ENCODE results near the gene CNPY2. TPM values are rescaled to one million over a fixed set of nuclear protein-coding genes. Genes with fewer than 3 reads are reported as not detected.
"Not testable (repeated sequence)": the region's sequence is repeated elsewhere in the genome, so short reads cannot be mapped to it uniquely, and the experiment has no call there.

The CNPY2 gene
- total RNA-seq, 1 donor from 2014 or later: 122 TPM

DNA sequence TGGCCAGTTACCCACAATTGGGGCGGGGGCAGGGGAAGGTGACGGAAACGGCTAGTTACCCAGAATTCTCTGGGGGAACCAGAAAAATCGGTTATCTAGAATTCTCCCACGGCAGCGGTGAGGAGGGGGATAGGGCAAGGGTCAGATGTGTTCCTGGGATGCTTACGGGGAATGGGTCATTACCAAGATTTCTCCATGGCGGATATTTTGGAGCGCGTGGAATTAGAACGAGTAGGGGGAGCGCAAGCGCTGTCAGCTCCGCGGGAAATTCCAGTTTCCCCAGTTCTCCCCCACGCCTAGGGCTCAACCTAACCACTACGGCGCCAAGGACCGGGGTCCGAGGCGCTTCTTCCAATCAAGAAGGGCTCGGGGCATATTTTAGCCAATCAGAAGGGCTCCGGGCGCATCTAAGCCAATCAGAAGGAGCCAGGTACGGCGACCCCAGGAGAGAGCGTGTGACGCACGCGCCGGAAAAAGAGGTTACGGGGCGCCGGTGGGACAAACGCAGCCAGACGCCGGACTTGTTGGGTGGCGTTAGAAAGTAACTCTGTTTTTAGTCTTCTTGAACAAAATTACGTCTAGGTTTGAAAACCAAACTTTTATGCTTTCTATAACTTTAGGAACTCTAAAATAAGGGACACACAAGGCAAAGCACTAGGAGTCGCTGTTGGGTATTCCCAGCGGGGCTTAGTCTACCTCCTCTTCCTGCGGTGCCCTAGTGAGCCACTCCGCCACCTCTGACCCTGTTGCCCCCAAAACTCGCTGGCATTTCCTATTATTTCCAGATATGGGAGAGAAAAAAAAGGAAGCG lies 18.1 kb upstream of the CNPY2 start, which contains the start of gene PAN2:
PAN2 (minus strand) TSS at position 322 of the 811 bp plus-strand sequence. CDS start 906 bp downstream, outside the sequence.
- DNase-seq (ENCODE audit: low spot score): peak; percentile 98

DNA sequence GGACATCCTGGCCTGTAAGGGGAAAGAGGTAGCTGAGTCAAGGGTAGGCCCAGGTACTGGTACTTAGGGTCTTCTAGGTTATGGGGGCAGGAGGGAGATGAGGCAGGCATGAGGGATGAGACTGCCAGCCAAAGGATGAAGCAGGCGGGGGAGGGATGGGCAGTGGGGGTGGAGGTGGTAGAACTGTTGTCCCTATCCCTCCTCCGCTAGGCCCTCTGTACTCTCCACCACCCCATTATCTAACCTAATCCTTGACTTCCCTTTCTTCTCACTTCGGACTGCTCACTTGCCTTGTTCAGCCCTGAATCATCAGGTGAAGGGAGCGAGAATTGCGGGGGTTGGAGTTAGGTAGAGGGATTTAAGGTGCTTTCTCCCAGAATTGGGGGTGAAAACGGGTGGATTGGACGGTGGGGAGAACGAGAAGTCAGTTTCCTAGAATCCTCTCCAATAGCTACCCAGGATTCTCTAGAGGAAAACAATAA lies 17.4 kb upstream of the CNPY2 start:
- DNase-seq (ENCODE audit: low spot score): no peak

DNA sequence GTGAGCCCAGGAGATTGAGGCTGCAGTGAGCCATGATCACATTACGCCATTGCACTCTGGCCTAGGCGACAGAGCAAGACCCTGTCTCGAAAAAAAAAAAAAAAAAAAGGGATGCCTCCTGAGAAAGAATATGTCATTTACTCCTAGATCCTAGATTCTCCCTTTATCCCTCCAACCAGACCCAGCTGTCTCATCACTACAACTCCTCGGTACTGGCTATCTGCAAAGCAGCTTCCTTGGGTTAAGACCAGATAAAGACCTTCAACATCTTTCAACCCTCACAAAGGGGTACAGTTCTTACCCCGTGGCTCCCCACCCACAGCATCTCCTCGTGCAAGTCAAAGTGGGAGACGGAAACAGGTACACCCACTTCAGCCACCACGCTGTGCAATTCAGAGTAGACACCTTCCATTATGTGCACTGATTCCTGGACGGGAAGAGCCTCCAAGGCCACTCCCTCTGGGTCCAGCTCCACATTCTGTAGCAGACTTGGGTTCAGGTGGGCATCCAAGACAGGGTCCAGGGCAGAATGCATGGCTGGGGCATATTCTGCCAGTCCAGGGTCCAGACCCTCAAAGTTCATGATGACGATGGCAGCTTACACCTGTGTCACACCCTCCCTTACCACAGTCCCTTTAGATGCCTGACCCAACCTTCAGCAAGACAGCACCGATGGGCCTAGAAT lies 16.9 kb upstream of the CNPY2 start:
- DNase-seq (ENCODE audit: low spot score): no peak

DNA sequence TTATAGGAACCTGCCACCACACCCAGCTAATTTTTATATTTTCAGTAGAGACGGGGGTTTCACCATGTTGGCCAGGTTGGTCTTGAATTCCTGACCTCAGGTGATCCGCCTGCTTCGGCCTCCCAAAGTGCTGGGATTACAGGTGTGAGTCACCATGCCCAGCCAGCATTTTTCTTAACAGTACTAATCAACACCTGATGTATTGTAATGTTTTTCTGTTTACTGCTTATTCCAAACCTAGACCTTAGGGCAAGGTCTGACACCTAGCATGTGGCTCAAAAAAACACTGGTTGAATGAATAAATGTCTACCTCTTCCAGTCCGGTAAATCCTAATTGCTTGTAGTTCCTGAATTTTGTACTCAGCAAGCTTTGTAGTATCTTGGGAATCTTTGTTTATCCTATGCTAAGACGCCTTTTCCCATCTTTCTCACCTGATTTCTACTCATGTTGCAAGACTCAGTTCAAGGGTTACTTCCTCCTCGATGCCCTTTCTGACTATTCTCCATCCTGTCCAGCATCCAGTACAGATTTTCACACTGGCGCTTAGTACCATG lies 15.2 kb upstream of the CNPY2 start:
- no peak for DNase-seq (ENCODE audit: low spot score)

DNA sequence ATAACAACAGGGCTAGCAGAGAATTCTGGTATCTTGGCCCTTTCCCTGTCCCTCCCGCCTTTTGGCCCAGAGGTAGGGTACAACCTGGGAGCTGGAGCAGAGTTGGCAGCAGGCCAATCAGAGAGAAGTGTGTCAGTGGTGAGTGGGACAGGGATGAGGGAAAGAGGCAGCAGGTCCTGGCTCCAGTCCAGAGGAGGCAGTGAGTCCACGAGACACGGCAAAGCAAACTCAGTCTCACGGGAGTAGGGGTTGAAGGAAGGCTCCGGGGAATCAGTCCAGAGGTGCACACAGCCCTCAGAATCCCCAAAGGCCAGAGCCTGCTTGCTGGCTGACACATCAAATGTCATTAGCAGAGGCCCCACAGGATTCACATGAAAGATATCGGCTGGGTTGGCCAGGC lies 10.7 kb upstream of the CNPY2 start:
- no peak for DNase-seq (ENCODE audit: low spot score)

DNA sequence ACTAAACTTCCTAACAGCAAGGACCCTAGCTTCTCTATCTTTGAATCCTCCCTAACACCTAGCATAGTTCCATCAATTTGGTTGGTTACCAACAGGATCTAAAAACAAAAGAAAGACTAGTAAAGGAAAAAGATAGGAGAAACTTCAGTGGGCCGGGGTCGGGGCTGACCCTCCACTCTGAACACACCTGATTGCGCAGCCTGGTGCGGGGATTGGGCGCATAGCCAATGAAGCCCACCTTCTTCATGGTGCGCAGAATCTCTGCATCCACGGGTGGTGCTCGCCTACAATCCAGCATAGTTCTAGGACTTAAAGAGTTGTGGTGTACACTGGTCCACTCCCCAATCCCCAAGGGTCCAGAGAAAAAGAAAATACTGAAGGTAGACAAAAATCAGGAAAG lies 10.3 kb upstream of the CNPY2 start:
- DNase-seq (ENCODE audit: low spot score): no peak

DNA sequence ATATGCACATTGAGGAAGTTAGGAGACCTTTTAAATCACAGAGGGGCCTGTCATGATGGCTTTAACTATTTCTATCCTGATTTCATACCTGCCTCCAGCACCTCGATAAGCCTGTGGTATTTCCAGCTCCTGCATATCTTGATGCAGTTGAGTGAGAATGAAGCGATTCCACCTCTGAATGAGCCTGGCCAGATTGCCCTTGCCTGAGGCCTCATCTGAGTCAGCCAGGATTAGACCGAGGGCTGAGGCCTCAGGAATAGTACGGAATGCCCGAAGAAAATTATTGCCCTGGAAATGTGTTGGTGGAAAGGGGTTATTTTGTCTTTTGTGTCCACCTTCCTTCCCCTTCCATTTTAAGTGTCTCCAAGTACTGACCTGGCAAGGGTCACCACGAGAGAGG lies 8.4 kb upstream of the CNPY2 start:
- DNase-seq (ENCODE audit: low spot score): no peak

DNA sequence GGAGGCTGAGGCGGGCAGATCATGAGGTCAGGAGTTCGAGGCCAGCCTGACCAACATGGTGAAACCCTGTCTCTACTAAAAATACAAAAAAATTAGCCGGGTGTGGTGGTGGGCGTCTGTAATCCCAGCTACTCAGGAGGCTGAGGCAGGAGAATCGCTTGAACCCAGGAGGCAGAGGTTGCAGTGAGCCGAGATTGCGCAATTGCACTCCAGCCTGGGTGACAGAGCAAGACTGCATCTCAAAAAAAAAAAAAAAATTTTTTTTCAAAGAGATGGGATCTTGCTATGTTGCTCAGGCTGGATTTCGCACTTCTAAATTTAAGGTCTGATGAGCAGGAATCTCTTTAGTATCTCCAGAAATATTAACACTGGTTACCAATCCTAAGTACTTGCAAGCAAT lies 5.8 kb upstream of the CNPY2 start:
- DNase-seq (ENCODE audit: low spot score): not testable (repeated sequence)

DNA sequence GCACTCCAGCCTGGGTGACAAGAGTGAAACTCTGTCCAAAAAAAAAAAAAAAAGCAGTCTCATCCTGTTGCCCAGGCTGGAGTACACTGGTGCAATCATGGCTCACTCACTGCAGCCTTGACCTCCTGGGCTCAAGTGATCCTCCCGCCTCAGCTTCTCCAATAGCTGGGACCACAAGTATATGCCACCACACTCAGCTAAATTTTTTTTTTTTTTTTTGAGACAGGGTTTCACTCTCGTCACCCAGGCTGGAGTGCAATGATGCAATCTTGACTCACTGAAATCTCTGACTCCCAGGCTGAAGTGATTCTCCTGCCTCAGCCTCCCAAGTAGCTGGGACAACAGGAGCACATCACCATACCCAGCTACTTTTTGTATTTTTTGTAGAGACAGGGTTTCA lies 5.2 kb upstream of the CNPY2 start:
- DNase-seq (ENCODE audit: low spot score): no peak

DNA sequence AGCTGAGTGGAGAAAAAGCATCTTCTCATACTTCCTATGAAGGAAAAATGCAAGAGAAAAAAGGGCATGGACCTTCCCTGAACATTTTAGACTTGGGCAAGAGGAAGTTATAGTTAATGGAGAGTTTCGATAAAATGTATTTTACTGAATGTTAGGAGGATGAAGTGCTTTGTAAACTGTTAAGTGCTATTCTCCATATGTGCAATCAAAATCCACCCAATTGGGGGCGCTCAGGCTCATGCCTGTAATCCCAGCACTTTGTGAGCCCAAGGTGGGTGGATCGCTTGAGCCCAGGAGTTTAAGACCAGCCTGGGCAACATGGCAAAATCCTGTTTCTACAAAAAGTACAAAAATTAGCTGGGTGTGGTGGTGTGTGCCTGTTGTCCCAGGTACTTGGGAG lies 1.9 kb upstream of the CNPY2 start:
- no peak for DNase-seq (ENCODE audit: low spot score)

DNA sequence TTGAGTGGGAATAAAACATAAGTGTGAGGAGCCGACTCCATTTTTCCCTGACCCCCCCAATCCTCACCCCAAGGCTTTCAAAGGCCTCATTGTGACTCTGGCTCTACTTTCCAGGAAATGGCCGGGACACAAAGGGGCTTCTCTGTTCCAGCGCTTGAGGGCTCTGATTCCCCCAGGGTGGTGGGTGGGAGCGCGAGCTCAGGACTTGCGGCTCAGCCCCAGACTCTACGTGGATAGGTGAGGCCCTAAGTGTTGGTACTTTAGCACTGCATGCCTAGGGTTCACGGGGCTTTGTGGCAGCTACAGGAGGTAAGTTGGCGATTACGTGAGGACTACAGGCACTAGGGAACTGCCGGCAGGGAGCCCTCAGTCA lies 553 bp downstream of the CNPY2 start:
- no peak for DNase-seq (ENCODE audit: low spot score)

DNA sequence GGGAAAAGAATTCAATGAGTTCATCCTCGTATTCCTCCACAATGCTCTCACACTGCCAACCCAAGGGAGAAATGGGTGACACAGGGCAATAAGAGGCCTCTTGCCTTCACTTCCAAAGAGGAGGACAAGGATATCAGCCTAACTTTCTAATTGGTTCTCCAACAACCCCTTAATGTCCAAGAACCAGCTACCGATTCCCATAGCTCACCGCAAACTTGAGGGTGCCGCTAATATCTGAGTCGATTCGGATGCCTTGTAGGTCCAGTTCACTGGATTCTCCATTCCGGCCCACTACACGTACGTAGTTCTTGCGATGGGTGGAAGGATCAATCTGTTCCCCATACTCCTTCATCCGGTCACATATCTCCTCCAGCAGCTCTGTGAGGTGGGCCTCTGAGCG lies 4.8 kb downstream of the CNPY2 start:
- DNase-seq (ENCODE audit: low spot score): no peak

DNA sequence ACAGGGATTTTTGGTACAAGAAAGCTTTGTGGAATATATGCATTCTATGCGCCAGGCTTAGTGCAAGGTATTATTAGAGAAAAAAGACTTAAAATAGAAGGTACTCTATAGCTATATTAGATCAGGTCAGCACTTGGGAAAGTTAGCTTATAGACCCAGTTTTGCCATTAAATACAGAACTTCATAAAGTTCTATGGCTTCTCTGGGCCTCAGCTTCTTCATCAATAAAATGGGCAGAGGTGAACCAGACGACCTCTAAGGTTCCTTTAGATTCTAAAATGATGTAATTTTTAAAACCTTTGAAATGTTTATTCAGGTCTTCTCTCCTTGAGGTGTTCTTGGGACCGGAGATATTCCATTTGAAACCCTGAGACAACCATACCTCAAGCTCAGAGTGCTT lies 7.1 kb downstream of the CNPY2 start:
- no peak for DNase-seq (ENCODE audit: low spot score)

DNA sequence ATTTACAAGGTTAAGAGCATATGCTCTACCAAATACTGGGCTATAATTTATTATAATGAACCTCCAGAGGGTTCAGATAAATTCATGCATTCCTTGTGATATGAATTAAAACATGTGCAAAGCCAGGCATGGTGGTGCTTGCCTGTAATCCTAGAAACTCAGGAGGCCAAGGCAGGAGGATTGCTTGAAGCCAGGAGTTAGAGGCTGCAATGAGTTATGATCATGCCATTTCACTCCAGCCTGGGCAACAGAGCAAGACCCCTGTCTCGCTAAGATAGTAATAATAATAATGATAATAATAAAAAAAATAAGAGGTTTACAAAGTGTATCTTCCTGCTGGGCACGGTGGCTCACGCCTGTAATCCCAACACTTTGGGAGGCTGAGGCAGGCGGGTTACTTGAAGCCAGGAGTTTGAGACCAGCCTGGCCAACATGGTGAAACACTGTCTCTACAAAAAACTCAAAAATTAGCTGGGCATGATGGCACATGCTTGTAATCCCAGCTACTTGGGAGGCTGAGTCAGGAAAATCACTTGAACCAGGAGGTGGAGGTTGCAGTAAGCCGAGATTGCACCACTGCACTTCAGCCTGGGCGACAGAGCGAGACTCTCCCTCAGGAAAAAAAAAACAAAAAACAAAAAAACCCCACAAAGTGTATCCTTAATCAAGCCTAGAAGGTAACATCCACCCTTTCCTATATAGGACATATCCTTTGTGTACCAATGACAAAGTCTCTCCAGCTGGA lies 8.4 kb downstream of the CNPY2 start:
- no peak for DNase-seq (ENCODE audit: low spot score)

DNA sequence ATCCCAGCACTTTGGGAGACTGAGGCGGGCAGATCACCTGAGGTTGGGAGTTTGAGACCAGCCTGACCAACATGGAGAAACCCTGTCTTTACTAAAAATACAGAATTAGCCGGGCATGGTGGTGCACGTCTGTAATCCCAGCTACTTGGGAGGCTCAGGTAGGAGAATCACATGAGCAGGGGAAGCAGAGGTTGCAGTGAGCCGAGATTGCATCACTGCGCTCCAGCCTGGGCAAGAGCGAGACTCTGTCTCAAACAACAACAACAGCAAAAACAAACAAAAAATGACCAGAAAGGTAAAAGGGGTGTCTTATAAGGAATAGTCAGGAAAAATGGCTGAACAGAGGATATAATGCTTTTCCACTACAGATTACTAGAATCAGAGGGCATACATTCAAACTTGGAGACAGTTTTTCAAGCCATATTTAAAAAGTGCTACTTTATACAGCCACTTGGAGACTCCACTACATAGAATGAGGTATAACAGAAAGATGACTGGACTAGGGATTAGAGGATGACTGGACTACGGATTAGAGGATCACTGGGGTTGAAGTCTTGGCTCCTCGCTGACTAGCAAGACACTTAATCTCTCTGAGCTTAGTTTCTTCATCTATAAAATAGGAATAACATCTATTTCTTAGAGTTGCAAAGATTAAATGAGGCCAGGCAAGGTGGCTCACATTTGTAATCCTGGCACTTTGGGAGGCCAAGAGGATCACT lies 10.8 kb downstream of the CNPY2 start:
- DNase-seq (ENCODE audit: low spot score): no peak

DNA sequence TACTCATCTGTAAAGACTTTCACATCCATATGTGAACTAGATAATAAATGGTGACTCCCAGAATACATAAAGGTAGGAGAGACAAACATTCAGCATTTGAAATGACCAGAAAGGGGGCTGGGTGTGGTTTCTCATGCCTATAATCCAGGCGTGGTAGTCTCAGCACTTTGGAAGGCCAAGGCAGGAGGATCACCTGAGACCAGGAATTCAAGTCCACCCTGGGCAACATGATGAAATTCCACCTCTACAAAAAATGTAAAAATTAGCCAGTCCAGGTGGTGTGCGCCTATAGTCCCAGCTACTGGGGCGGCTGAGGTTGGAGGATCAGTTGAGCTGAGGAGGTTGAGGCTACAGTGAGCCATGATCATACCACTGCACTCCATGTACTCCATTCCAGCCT lies 11.5 kb downstream of the CNPY2 start:
- no peak for DNase-seq (ENCODE audit: low spot score)

DNA sequence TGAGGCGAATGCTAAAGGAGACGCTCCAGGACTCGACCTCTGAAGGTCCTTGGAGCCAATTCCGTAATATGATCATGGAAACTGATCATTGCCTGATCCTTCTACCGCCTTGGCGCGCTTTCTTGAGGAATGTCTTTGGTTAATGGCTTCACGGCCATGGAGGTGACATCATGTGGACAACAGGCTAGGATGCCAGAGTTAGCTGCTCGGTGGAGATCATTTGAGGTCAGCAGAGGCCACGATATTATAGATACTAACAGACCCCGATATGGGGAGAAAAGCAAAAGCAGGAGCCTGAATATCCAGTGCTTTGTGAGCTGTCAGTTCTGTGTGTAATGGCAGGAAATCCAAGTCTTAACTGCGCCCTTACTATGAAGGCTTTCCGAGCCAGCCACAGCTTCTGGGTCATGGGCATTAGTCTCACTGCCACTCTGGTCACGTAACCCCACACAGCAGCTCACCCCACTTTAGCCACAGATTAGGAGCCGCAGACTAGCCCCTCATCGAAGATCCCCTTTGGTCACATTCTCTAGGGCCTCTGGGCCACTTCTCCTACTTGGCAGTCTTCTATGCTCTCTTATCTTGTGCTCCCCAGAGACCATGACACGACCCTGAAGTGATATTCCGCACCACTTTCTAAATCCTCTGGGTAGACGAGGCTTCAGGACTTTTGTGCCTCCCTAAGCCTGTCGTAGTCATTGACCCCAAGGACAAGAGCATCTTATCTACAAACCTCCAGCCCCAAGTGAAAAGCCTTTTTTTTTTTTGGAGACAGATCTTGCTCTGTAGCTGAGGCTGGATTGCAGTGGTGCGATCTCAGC lies 14.9 kb downstream of the CNPY2 start:
- DNase-seq (ENCODE audit: low spot score): no peak

DNA sequence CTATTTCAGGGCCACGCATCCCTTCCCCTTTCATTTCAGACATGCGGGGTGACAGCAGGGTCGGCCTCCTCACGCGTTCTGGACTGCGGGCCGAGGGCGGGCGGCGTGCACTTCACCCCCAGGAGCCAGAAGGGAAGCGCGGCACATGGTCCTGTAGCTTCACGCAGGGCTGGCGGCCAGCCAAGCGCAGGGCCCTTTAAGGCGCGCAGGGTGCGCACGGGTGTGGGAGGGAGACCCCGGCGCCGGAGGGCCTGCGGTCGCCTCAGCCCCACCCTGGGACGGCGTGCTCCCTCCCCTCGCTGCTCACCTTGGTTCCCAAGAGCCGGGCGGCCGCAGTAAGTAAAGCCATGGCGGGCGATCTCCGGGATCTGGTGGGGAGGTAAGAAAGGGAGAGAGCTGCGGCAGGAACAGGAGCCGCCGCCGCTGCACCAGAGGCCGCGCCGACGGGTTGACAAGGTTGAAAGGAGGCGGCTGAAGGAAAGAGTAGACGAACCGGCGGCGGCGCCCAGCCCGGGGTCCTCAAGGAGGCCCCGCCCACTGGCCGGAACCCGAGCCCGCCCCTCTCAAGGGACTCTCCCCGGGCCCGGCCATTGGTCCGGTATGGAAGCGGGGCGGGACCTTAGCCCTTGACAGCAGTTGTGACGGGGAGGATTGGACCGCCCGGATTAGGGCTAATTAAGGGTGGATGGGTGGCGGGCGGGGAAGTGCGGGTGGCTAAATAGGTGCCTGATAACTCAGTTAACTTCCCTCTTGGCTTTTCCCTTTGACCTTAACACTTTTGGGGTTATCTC lies 15.7 kb downstream of the CNPY2 start, which contains the start of gene CS:
CS (minus strand) TSS at position 478 of the 791 bp plus-strand sequence; CDS start at position 349, 129 bp downstream.
- DNase-seq (ENCODE audit: low spot score): peak; percentile 99

DNA sequence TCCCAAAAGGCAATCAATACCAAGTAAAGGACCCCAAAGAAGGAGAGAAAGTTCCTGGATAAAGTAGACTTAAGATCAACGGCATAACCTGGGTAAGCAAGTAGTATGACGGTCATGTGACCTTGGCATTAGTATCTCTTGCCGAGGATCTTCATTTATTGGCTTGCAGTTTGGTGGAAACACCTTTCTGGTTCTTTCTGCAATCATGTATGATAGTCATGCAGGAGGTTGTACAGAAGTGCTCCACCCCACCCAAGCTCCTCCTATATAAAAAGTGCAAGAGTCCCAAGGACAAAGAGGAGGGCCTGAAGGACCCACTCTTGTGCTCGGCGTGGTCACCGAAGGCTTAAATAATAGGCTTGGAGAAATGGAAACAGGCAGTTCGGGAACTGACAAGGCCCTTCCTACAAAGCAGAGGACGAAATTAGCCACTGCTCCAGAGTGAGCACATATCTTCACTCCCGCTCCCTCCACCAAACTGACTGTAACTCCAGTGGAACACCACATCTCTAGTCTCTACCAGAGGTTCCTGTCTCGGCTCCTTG lies 16.4 kb downstream of the CNPY2 start:
- no peak for DNase-seq (ENCODE audit: low spot score)

All from ureter (tissue), 1 donor.